Fibroblast of skin of right quadriceps (primary cell): ENCODE results near the gene LNX2.
A peak's percentile ranks its signal among the peaks of the same experiment; 100 is the strongest.

Source experiments
- DNase-seq: peaks from one replicate; pipeline ENCODE4 v3.0.0-alpha.2; 2013

Gene LNX2

DNA sequence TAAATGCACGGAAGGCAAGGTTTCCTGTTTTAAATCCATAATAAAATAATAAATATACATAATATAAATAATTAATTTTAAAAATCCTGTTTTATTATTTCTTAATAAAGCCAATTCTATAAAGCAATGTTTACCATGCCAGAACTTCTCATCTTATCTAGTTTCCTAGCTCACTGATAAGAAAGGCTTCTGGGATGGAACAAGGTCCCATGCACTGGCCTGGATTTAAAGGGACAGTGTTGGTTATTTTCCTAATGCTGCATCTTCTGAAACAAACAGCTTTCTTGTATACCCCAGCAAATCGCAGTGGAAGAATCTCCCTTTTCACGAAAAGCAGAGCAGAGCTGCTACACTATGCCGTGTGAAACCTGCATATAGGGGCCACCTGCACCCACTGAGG is 68.8 kb downstream of the LNX2 start:
- no peak for DNase-seq

DNA sequence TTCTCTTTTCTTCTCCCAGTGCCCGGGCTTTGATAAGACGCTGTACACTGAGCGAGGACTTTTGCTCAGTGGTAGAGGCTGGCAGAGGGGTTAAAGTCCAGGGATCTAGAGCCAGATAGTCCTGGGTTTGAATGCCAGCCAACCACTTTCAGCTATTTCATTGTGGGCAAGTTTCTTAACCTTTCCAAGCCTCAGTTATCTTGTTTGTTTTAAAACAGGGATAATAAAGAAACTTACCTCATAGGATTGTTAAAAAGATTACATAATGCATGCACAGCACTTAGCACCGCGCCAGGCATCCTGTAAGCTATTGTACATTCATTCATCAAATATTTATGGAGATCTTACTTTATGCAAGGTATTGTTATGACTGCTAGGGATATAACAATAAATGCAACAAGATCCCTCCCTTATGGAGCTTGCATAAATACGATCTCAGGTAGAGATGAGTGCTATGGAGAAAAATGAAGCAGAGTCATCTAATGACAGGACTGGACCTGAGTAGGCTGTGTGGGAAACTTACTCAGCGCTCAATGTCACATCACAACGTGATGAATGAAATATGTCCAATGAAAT is 70.8 kb downstream of the LNX2 start:
- no peak for DNase-seq

GRCh38 chr13:27542220-27542619 is 78.1 kb downstream of the LNX2 start:
- DNase-seq, result no peak

- DNase-seq, result peak; percentile 8
These were observed 78.9 kb downstream of the LNX2 start for GRCh38 chr13:27541386-27541785.

- no peak for DNase-seq
These were observed 83.8 kb downstream of the LNX2 start for GRCh38 chr13:27536361-27537101.

DNA sequence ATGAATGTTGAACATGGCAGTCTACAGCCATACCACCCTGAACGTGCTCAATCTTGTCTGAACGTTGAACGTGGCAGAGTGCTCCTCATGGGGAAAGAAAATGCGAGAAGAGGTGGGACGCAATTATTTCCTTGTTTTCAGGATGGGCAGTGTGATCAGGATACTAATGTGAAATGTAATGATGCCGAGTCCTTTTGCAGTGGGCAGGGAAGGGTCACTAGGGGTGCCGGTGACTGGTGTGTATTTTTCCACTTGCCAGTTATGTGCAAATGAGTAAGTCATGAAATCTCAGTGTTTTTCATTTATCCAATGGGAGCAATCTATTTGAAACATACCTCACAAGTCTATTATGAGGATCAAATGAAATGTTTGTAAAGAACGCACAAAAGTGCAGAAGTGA is 84.8 kb downstream of the LNX2 start:
- DNase-seq, result no peak

- DNase-seq, result no peak
These were observed 85.3 kb downstream of the LNX2 start for GRCh38 chr13:27534981-27535380.

- DNase-seq, result no peak
These were observed 86.0 kb downstream of the LNX2 start for GRCh38 chr13:27534108-27534980.

DNA sequence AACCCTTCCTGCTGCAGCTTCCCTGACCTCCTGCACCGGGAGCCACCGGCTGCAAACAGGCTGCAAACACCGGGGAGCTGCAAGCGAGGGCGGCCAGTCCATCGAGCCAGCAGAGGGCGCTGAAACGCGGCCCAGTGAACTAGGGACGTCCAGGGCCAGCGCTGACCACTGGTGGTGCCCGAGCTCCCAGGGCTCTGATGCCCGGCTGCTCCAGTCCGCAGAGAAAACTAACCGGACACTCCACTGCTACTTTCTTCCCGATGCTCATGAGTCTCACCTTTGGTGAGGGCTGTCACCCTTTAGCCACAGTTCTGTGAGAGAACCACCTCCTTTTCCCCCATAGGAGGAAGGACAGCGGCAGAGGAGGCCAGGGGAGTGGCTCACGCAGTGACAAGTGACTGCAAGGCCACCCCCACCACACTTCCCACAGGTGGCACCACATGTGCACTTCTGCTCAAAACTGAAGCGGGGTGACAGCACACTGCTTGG is 87.1 kb downstream of the LNX2 start:
- DNase-seq, result peak; percentile 45

- DNase-seq, result no peak
These were observed 91.4 kb downstream of the LNX2 start for GRCh38 chr13:27528908-27529307.

DNA sequence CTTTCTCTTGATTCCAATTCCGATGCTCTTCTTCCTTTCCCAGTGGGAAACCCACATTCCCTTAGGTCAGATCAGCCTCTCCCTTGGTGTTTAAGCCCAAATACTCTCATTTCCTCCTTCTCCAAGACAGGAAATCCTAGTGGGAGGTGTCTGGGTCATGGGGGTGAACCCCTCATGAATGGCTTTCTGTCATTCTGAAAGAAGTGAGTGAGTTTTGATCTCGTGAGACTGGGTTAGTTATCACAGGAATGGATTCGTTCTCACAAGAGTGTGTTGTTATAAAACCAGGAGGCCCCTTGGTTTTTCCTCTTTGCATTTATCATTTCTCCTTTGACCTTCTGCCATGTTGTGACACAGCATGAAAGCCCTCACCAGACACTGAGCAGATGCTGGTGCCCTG is 93.8 kb downstream of the LNX2 start:
- no peak for DNase-seq

GRCh38 chr13:27524981-27525975 is 95.1 kb downstream of the LNX2 start:
- no peak for DNase-seq

DNA sequence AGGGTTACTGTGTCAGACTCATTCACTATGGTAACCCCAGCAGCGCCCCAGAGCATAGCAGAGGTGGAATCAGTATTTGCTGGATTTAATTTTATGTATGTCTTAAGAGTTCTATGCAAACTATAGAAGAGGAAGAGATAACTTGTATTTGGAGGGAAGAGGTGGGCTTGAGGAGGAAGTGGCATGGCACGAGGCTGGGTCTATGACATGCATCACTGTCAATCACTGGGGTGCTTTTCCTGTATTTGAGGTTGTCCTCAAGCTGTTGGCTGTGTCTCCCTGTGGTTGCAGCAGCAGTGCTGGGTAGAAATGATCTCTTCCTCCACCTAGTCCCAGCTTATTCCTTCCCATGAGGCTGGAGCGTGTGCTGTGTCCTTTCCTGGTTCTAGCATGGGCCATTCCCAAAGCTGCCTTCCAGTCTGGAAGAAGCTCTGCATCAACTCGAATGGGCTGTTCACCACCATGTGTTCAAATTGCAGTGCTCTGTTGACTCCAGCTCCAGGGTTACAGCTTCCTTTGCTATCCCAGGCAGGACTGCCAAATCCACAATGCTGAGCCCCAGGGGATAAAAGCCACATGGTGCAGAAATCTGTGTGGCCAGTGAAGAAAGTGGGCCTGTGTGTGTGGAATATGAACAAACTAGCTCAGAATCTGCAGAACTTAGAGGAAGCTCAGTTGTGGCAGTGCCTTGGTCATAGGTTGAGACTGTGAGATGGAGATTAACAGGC is 96.8 kb downstream of the LNX2 start:
- no peak for DNase-seq

DNA sequence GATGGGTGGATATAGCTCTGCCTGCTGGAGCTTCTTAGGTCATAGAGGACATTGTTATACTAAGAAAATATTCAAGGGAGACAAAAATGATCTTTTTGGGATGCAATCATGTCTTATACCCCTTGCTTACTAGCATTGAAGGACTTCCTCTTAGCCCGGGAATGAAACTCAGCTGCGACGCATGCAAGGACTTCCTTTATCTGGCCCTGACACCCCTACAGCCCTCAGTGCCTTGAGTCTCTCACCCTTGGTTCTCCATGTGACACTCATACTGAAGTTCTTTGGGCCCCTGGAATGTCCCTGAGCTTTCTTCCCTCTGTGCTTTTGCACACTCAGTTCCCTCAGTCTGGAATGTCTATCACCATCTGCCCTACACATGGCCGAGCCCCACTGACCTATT is 97.5 kb downstream of the LNX2 start:
- no peak for DNase-seq

- DNase-seq, result no peak
These were observed 104.2 kb downstream of the LNX2 start for GRCh38 chr13:27516103-27516502.

GRCh38 chr13:27510082-27510481 is 110.2 kb downstream of the LNX2 start:
- no peak for DNase-seq

- no peak for DNase-seq
These were observed 111.5 kb downstream of the LNX2 start for GRCh38 chr13:27508802-27509201.

- no peak for DNase-seq
These were observed 114.5 kb downstream of the LNX2 start for GRCh38 chr13:27505792-27506191.

- no peak for DNase-seq
These were observed 115.5 kb downstream of the LNX2 start for GRCh38 chr13:27504868-27505194.

DNA sequence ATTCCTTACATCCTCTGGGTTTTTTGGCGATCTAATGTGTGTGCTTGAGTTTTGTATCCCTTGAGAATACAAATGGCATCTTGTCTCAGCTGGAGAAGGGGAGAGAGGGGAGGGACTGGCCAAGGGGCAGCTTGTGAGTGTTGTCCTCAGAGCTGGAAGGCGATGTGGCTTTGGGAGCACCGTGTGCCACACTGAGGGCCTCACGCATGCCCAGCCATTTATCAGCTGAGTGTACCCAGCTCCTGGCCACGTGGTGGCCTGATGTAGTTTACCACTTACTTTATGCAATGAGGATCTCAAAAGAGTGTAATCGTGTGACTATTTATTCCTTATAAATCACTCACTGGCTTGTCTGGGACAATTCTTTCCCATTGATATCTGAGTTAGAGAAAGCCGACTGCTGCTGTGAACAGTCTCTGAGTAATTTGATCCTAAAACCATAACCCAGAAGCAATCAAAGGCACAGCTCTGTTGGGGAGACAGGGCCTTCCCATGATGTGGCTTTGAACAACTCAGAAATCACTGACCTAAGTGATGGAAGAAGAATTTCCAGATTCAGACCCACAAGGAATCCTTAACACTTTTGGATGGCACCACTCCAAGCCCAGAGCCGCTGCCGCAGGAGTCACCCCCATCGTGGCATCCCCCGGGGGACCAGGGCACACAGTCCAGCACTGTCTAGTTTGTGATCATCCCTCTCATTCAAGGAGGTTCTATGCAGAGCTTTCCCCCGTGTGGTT is 116.0 kb downstream of the LNX2 start:
- no peak for DNase-seq
